ENCODE results near the gene HTRA1. TPM values are rescaled to one million over a fixed set of nuclear protein-coding genes. Genes with fewer than 3 reads are reported as not detected.

Gene HTRA1
- polyA plus RNA-seq, 3 donors: 21.4 to 244 (median 76.1) TPM

GRCh38 chr10:122468307-122468925 lies 7.1 kb downstream of the HTRA1 start:
- WGBS, 3 donors: 87 to 91% (median 89%) methylated on average over 5 of the region's 5 CpGs
- no peak overlapping the region for H3K27ac ChIP-seq (ENCODE audit: low read depth, low read length)

DNA sequence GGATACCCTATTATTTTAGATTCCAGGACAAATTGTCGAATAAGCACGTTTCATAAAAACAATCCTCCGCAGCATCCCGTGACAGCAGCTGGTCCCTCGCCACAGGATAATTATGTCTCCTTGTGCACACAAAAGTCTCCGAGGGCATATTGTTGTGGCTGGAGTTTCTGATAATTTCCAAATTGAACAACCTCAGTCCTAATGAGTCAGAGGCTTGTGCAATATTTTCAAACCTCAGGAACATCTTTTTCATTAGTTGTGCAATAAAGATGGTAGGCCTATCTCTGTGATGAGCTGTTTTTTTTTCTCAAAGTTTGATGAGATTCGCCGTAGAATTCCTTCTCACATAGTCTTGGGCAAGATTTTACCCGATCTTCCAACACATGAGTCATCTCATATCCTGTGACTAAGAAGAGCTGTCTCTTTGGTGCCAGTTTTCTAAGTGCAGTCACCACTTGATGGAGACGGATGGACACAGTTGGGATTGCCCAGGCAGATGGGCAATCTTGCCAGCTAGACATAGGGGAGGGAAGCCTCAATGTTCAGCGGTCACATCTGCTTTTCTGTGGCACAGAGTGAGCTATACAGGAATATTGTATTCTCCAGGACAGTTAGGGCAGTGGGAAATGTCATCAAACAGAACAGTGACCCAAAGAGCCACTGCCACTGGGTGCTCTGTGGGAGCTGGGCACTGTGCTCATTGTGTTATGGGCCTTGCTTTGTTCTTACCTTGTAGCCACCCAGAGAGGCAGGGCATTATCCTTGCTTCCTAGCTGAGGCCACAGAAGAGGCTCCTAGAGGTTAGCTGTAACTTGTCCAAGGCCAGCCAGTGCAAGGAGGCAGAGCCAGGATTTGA lies 7.8 kb downstream of the HTRA1 start:
- 35 to 84% (median 44%) methylated on average over 11 of the region's 11 CpGs for WGBS, 3 donors
- H3K27ac ChIP-seq (ENCODE audit: low read depth, low read length): no peak overlapping the region

GRCh38 chr10:122469848-122470247 lies 8.5 kb downstream of the HTRA1 start:
- no peak overlapping the region for H3K27ac ChIP-seq (ENCODE audit: low read depth, low read length)
- 86 to 92% (median 90%) methylated on average over 4 of the region's 4 CpGs for WGBS, 3 donors

- no peak overlapping the region for H3K27ac ChIP-seq (ENCODE audit: low read depth, low read length)
- WGBS, 3 donors: 94 to 98% (median 97%) methylated on average over 4 of the region's 4 CpGs
These were observed 10.3 kb downstream of the HTRA1 start for GRCh38 chr10:122471531-122472177.

DNA sequence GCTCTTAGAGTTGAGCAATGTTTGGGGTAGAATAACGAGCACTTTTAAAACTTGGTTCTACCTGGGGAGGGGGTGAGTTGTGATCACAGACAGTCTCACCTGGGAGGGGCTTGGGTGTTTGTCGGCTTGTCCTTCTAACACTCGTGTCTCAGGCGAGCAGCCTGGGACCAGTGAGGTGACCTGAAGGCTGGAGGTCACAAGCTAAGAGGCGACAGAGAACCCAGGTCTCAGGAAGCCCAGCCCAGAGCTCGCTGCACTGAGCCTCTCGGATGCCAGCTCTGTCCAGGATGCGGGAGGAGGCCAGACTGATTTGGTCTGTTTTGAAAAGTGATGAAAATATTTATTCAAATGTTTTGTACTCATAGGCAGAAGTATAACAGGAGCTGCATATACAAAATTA lies 11.8 kb downstream of the HTRA1 start:
- H3K27ac ChIP-seq (ENCODE audit: low read depth, low read length): no peak overlapping the region
- 80 to 90% (median 81%) methylated on average over 8 of the region's 8 CpGs for WGBS, 3 donors

- H3K27ac ChIP-seq (ENCODE audit: low read depth, low read length): no peak overlapping the region
- 23 to 54% (median 34%) methylated on average over 15 of the region's 15 CpGs for WGBS, 3 donors
These were observed 12.9 kb downstream of the HTRA1 start for GRCh38 chr10:122474131-122474818.

DNA sequence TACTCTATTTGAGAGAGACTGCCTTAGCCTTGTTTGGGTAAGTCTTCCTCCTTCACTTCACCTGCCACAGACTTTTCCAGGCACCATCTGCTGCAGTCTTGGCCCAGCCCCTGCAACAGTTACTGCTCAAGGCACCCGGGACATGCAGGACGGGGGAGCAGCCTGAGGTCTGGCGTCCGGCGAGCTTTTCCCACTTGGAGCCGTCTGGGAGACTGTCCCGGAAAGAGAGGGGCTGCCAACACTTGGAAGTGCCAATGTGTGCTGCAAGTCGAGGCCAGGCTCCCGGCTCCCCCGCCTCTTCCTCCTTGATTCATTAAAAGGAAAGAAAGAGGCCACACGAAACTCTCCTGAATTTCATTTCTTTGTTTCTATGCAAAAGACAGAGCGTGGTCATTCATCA lies 13.7 kb downstream of the HTRA1 start:
- H3K27ac ChIP-seq (ENCODE audit: low read depth, low read length): no peak overlapping the region
- 33 to 70% (median 51%) methylated on average over 12 of the region's 12 CpGs for WGBS, 3 donors

GRCh38 chr10:122475591-122476332 lies 14.4 kb downstream of the HTRA1 start:
- H3K27ac ChIP-seq (ENCODE audit: low read depth, low read length): no peak overlapping the region
- 70 to 87% (median 73%) methylated on average over 16 of the region's 16 CpGs for WGBS, 3 donors

GRCh38 chr10:122476333-122476695 lies 15.0 kb downstream of the HTRA1 start:
- H3K27ac ChIP-seq (ENCODE audit: low read depth, low read length): no peak overlapping the region
- WGBS, 3 donors: 88 to 90% (median 90%) methylated on average over 6 of the region's 6 CpGs

DNA sequence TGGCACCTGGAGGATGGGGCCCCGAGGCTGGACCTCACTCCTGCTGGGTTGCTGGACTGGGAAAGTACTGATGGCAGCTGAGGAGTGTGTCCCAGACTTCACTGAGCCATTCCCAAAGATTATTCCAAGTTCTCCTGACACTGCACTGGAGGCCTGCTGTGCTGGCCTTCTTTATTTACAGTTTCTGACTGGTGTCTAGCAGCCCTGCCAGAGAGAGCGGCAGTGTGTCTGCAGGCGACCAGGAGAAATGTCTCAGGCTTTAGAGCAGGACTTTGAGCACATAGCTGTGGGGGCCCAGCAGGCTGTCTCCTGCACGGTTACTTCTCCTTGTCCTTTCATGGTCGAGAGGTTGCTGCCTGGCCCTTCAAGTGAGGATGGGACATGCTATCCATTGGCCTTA lies 16.1 kb downstream of the HTRA1 start:
- WGBS, 3 donors: 91 to 92% (median 92%) methylated on average over 5 of the region's 5 CpGs
- H3K27ac ChIP-seq (ENCODE audit: low read depth, low read length): no peak overlapping the region

DNA sequence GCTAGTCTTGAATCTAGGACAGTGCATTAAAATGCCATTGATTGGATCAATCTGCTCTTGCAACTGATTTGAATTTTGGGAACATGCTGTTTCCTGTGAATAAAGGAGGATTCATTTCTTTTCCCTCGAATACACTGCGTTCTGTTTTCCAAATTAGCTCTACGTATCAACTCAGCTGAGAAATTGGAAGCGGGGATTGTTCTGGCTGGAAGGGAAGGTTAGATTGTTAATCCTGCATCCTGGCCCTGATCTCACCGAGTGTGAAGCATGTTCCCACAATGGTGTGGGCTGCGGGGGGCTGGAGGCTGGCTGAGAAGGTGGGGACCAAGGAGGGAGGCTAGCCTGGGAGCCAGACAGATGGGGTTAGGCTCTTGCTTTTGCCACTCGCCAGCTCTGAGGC lies 17.6 kb downstream of the HTRA1 start:
- no peak overlapping the region for H3K27ac ChIP-seq (ENCODE audit: low read depth, low read length)
- WGBS, 3 donors: 86 to 87% (median 86%) methylated on average over 7 of the region's 7 CpGs

DNA sequence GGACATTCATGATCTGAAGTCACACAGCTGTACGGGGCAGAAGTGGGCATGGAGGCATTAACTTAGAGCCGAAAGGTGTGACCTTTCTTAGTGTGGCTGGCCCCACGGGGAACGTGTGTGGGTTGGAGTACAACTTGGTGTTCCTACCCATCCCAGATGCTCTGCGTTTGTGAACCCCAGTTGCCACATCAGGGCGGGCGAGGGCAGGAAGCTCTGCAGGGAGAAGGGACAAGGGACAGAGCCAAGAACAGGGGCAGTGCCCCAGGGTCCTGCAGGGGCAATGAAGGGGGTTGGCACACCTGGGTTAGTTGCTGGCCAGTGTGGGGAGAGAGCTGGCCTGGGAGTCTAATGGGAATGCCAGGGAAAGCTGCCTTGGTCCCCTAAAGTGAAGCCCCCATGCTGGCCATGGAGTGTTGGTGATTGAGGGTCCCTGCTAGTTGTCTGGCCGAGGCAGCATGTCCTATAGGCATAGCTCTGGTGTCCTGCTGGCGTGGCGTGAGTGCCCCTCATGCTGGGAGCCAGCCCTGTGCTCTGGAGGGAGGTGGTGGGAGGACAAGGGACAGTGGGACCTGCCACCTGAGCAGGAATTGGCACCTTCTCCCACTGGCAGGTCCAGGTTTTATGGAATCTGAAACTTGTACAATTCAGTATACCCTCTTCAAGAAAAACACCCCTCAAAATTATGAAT lies 18.9 kb downstream of the HTRA1 start:
- WGBS, 3 donors: 92 to 94% (median 93%) methylated on average over 10 of the region's 10 CpGs
- H3K27ac ChIP-seq (ENCODE audit: low read depth, low read length): no peak overlapping the region

GRCh38 chr10:122481296-122482056 lies 20.1 kb downstream of the HTRA1 start:
- WGBS, 3 donors: 88 to 94% (median 94%) methylated on average over 6 of the region's 6 CpGs

DNA sequence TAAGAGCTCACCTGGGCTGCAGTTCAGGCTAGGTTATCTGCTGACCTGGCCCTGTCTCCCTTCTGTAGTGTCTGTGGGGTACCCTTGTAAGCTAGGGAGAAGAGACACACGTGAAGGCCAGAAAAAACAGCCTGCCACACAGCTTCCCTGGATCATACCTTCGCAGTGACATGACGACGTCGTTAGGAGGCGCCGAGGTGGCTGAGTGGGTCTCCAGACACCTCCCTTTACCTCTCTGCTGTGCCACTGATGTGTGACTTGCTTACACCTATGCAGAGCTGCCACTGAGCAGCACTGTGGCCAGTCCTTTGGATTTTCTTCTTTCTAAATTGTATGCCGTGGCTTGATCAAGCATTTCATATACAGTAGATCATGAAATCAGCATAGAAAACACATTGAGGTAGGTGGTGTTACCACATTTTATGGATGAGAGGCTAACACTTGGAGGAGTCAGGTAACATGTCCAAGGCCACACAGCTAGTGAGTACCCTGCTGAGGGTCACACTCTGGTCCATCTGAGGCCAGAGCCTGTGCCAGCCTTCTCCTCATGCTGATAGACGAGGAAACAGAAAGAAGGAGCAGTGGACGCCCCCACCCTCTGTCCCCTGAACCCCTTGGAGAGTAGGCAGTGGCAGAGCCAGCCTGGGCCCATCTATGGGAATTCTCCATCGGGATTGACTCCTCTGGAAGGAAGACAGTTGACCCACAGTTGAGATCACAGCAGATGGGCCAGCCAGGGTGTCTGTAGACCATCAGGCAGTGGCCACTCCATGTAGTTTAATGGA lies 23.1 kb downstream of the HTRA1 start:
- 92 to 93% (median 92%) methylated on average over 11 of the region's 11 CpGs for WGBS, 3 donors
- H3K27ac ChIP-seq (ENCODE audit: low read depth, low read length): no peak overlapping the region

More at GRCh38 chr10:122481296-122482056, 20.1 kb downstream of the HTRA1 start:
- H3K27ac ChIP-seq (ENCODE audit: low read depth, low read length): no peak overlapping the region

DNA sequence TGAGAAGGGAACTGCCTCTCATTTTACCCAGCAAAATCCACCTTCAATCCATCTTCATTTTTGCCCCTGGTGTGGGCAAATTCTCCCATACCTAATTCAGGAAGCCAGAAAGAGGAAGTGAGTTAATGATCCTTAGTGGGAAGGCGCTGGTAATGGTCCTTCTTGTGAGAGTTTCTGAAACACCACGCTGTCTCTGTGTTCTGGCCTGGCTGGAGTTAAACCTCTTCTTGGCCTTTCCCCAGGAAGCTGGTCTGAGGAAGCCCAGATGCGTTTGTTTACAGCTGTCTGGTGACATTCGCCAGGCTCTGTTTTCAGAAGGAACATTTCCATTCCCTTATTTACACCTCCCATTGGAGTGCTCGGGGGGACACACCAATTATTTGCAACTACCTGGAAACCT lies 24.3 kb downstream of the HTRA1 start:
- 21 to 42% (median 29%) methylated on average over 5 of the region's 5 CpGs for WGBS, 3 donors
- H3K27ac ChIP-seq (ENCODE audit: low read depth, low read length): peak overlapping the region; percentile 13

DNA sequence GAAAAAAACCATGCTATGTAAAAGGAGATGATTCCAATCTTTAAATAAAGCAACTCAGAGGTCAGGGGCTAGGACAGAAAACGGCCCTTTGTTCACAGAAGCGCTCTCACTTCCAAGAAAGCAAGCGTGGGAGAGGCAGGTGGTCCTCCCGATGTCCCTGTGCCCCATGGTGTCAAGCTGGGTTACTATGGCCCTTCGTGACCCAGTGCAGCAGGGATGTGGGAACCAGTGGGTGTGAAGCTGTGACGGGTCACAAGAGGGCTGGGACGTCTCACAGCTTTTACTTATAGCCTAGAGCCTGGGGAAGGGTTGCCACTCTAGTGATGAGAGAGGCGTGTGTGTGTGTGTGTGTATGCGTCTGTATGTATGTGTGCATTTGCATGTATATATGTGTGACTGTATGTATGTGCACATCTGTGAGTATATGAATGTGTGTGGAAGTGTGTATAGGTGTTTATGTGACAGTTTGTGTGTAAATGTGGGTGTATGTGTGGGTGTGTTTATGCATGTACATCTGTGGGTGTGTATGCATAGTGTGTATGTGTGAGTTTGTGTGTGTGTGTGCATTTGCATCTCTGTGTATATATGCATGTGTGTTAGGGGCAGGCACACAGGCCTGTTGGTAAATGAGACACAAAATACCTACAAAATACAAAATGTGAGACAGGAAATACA lies 25.2 kb downstream of the HTRA1 start:
- WGBS, 3 donors: 77 to 88% (median 78%) methylated on average over 9 of the region's 9 CpGs
- H3K27ac ChIP-seq (ENCODE audit: low read depth, low read length): no peak overlapping the region
